ENCODE results near the gene ZDHHC3. TPM values are rescaled to one million over a fixed set of nuclear protein-coding genes. Genes with fewer than 3 reads are reported as not detected.

The ZDHHC3 gene, protein sequence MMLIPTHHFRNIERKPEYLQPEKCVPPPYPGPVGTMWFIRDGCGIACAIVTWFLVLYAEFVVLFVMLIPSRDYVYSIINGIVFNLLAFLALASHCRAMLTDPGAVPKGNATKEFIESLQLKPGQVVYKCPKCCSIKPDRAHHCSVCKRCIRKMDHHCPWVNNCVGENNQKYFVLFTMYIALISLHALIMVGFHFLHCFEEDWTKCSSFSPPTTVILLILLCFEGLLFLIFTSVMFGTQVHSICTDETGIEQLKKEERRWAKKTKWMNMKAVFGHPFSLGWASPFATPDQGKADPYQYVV
- 33.6 TPM for polyA plus RNA-seq

DNA sequence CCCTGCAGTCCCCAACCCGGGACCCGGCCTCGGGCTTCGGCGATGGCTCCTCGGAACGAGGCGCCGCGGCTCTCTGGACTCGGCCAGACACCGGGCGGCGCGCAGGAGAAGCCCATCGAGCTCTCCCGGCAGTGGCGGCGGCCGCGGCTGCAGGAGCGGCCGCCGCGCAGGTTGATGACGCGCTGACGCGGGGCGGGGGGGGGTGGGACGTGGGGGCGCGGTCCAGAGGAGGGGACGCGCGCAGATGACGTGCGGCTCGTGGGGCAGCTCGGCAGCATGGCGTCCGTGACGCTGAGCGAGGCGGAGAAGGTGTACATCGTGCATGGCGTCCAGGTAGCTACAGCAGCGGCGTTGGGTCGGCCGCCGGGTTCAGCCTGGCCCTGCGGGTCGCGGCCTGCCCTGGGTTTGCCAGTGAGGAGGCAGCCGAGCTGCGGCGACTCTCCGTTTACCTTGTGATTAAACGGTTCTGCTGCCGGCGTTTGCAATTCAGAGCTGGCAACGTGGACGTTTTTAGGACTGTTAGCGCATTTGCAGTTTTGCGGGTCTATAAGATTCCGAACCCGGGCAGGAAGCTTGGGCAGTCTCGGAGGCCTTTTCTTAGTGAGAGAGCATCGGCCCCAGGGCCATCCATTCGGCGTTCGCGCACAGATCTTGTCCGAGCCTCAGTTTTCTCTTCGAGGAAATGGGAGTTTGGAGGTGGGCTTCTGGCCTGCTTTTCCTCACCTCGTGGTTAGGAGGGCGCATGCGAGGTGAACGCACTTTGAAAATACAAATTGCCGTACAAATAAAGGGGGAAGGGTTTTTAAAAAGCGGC, at the start of gene ZDHHC3, which contains the start of gene EXOSC7:
TSS of gene ZDHHC3 (minus strand) at position 173 of the 814 bp plus-strand sequence. CDS start 16,738 bp downstream, outside the sequence.
TSS of gene EXOSC7 (plus strand) at position 243 of the 814 bp plus-strand sequence. CDS start at position 277, 34 bp downstream.
- Mint-ChIP-seq H3K9me3 (no peaks in the 10 kb centered on the region), H3K27ac (peak within 1 kb of the TSS; percentile 94 to 96 (median 95)), H3K27me3 (no peaks in the 10 kb centered on the region), H3K4me1 (peaks cover 33 to 58% (median 48%) of the 10 kb centered on the region in 3 donors), H3K36me3 (peaks cover 2% of the 10 kb centered on the region), H3K4me3 (peak within 1 kb of the TSS; percentile 92 to 99 (median 97))

DNA sequence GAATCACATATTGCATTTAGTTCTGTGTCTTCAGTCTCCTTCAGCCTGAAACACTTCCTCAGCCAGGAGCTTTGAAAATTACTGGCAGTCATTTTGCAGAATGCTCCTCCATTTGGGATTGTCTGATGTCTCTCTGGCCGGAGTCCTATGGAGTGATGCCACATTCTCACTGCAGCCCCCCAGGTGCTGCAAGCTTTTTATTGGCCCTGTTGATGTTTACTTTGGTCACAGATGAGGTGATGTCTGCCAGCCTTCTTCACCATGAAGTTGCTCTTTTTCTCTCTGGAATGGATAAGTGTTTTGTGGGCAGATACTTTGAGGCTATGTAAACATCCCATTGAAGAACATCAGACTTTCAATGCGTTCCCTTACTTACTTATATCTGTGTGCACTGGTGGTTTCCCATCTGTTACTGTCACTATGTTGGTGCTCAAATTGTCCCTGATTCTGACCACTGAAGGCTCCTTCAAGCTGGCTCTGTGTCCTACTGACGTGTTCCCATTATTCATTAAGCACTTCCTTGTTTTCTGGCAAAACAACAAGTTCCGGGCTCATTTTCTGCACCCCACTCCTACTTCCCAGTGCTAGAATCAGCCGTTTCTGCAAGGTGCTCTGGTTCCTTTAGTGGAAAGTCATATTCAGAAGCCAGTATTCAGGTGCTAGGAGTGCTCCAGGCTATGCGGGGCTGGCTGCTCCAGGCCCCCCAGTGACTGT, 48.7 kb upstream of the ZDHHC3 start:
- Mint-ChIP-seq H3K4me3 (no peak overlapping the region), H3K27me3 (peaks cover 12% of the 10 kb centered on the region), H3K4me1 (peaks cover 0 to 1% (median 1%) of the 10 kb centered on the region in 3 donors), H3K9me3 (no peaks in the 10 kb centered on the region), H3K27ac (no peak overlapping the region), H3K36me3 (no peaks in the 10 kb centered on the region)

DNA sequence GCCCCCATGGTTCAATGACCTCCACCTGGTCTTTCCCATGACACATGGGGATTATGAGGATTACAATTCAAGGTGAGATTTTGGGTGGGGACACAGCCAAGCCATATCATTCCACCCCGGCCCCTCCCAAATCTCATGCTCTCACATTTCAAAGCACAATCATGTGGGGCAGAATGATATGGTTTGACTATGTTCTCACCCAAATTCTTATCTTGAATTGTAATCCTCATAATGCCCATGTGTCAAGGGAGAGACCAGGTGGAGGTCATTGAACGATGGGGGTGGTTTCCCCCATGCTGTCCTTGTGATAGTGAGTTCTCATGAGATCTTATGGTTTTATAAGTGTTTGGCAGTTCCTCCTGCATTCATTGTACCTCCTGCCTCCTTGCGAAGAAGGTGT, 47.7 kb upstream of the ZDHHC3 start:
- H3K27me3 Mint-ChIP-seq, result peaks cover 4% of the 10 kb centered on the region
- H3K36me3 Mint-ChIP-seq, result peaks cover under 1% of the 10 kb centered on the region
- H3K9me3 Mint-ChIP-seq, result no peaks in the 10 kb centered on the region
- H3K27ac Mint-ChIP-seq, result no peak overlapping the region
- H3K4me1 Mint-ChIP-seq, result peaks cover 0 to 2% (median 1%) of the 10 kb centered on the region in 3 donors
- H3K4me3 Mint-ChIP-seq, result no peak overlapping the region

DNA sequence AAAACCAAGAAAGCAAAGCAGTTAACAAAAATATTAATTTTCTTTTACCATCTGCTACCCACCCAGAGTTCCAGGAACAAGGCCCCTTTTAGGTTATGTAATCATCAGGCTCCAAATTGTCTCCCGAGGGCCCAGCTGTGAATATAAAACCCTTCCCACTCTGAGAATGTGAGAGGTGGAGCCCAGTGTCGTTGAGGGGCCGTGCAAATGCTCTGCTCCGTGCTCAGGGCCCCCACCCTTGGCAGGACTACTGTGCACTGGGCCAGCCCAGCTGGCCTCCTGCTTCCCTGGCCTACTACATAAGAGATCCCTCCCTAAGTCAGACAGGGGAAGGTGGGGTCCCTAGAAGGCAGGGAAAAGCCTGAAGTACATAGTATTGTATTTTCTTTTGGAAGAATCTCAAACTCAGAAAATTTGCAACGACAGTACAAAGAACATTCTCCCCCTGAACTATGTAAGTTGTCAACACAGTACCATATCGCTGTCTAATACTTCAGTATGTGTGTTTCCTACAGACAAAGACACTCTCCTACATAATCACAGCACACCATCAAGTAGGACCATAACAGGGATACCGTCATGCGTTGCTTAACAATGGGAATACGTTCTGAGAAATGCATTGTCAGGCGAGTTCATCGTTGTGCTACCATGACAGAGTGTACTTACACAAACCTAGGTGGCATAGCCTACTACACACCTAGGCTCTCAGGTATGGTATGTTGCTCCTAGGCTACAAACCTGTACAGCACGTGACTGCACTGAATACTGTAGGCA, 45.7 kb upstream of the ZDHHC3 start:
- peaks cover 0 to 3% (median 1%) of the 10 kb centered on the region in 3 donors for H3K4me1 Mint-ChIP-seq
- H3K4me3 Mint-ChIP-seq, result no peak overlapping the region
- H3K36me3 Mint-ChIP-seq, result peaks cover 3% of the 10 kb centered on the region
- H3K27me3 Mint-ChIP-seq, result no peaks in the 10 kb centered on the region
- no peak overlapping the region for H3K27ac Mint-ChIP-seq
- H3K9me3 Mint-ChIP-seq, result no peaks in the 10 kb centered on the region

DNA sequence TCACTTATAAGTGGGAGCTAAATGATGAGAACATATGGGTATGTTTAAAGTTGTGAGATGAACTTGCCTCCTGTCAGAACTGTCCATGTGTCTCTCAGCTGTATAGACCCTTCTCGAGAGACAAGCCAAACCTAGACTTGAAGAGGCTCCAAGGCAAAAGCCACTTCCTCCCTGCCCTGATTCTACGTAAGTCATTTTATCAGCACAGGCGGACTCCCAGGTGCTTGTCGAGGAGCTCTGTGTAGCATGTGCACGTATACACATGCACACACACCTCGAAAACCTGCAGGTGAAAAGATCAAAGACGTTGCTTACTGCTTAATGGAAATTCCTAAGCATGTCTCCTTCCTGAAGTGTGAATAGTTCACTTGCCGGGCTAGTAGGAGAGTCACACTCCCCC, 44.6 kb upstream of the ZDHHC3 start:
- H3K36me3 Mint-ChIP-seq, result peaks cover 6% of the 10 kb centered on the region

DNA sequence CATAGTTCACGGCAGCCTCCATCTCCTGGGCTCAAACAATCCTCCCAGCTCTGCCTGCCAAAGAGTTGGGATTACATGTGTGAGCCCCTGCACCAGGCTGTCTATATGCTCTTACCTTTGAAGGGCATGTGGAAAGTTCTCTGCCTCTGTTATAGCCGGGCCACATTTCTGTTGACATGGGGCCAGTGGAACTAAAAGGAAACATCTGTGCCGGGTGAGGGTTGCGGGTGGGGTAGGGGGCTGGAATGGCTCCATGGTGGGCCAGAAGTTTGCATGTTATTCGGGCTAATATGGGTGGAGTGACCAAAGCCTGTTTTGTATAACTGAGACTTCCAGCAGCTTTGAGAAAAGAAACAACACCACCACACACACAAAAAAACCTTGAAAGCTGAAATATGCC, 41.8 kb upstream of the ZDHHC3 start:
- H3K27ac Mint-ChIP-seq, result no peak overlapping the region
- no peaks in the 10 kb centered on the region for H3K9me3 Mint-ChIP-seq
- H3K4me1 Mint-ChIP-seq, result peaks cover 0 to 3% (median 1%) of the 10 kb centered on the region in 3 donors
- H3K4me3 Mint-ChIP-seq, result no peak overlapping the region
- H3K36me3 Mint-ChIP-seq, result peaks cover 10% of the 10 kb centered on the region
- no peaks in the 10 kb centered on the region for H3K27me3 Mint-ChIP-seq

More for the DNA sequence above, 44.6 kb upstream of the ZDHHC3 start:
- H3K9me3 Mint-ChIP-seq, result no peaks in the 10 kb centered on the region
- H3K27ac Mint-ChIP-seq, result no peak overlapping the region
- peaks cover 0 to 3% (median 1%) of the 10 kb centered on the region in 3 donors for H3K4me1 Mint-ChIP-seq
- H3K27me3 Mint-ChIP-seq, result no peaks in the 10 kb centered on the region
- H3K4me3 Mint-ChIP-seq, result no peak overlapping the region

DNA sequence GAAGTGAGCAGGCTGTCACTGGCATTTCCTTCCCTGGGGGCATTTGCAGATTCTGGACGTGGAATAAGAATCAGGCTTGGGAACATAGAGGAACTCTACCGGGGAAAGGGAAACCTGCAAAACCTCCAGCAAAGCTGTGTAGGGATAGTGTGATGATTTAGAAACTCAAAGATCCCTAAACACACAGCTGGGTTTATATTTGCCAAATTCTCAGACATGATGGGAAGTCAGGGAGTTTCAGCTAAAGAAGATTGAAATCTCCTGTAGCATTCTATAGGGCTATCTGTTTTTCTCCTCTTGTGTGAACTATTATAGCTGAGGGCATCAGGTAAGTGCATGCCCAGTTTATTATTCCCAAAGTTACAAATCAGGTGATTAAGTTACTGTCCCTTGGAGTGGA, 40.9 kb upstream of the ZDHHC3 start:
- H3K4me1 Mint-ChIP-seq, result peaks cover 3 to 5% (median 3%) of the 10 kb centered on the region in 3 donors
- no peak overlapping the region for H3K4me3 Mint-ChIP-seq
- peaks cover 13% of the 10 kb centered on the region for H3K36me3 Mint-ChIP-seq
- H3K27me3 Mint-ChIP-seq, result no peaks in the 10 kb centered on the region
- H3K9me3 Mint-ChIP-seq, result no peaks in the 10 kb centered on the region
- peak overlapping the region in 1 of 3 donors; percentile 49 for H3K27ac Mint-ChIP-seq

DNA sequence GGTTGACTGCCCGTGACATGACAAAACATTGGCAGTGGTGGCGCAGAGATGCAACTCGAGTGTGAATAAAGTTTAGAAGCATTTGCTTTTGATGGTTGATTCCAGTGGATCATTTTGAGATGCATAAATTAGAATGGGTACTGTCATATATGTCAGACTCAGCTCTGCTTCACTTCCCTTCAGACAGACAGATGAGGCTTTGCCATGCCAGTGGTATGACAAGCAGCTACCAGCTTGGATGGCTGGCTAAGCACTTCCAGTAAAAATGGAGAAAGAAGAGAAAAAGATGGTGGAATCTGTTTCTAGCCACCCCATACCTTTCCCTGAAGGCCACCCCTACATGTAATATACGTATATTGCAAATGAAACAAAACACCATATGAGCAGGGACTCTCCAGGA, 36.6 kb upstream of the ZDHHC3 start:
- Mint-ChIP-seq H3K4me1 (peaks cover 4 to 15% (median 6%) of the 10 kb centered on the region in 3 donors), H3K27ac (no peak overlapping the region), H3K4me3 (no peak overlapping the region), H3K36me3 (peaks cover 11% of the 10 kb centered on the region), H3K27me3 (no peaks in the 10 kb centered on the region), H3K9me3 (no peaks in the 10 kb centered on the region)

DNA sequence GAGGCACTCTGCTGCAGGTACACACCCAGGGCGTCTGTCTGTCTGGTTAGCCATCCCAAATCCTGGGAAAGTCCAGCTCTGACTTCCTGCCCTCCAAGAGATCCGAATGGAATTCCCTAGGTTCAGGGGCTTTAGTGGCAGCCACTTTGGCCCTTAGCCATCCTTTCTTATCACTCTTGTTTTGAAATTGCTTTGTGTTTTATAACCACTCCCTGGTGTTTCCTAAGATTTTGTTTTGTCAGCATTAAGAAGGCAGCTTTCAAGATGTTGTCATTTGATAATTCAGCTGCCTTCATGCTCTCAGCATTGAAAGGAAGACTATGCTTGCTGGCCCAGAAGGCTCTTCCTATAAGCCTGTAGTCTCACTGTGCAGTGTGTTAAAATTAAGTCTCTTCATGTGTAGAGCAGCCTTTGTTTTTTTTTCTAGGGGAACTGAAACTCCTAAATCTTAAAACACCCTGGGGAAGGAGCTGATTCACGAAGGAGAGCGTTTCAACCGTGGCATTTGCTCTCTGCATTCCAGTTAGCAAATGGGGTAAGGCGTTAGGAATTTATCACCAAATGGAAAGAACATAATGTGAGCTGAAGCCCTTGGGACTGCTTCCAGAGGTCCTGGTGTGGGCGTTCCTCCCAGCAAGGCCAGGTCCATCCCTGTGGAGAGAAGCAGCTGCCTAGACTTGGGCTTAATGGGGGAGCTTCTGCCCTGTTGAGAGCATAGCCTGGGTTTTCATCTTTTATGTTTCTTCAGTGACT, 36.0 kb upstream of the ZDHHC3 start:
- Mint-ChIP-seq H3K27me3 (no peaks in the 10 kb centered on the region), H3K36me3 (peaks cover 12% of the 10 kb centered on the region), H3K4me1 (peaks cover 4 to 15% (median 6%) of the 10 kb centered on the region in 3 donors), H3K9me3 (no peaks in the 10 kb centered on the region), H3K27ac (no peak overlapping the region), H3K4me3 (no peak overlapping the region)

DNA sequence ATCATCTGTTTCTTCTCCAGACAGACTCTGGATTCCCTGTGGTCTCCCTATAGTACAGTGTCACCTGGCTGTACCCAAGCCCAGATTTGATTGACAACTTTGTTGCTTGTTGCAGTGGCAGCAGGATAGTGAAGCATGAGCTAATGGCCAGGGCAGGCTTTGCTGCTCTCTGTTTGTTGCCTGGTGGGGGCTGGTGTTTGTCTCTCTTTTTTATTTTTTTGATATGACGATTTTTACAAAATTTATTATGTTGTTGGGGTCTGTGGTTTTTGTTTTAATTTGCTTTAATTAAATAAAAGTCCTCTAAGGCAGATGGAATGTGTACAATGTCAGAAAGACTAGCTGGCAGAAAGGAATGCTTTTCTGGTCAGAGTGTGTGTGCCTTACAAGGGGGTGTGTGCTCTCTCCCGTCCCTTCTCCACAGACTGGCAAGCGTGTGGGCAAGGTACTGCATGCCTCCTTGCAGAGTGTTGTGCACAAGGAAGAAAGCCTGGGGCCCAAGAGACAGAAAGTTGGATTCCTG, 34.9 kb upstream of the ZDHHC3 start:
- H3K36me3 Mint-ChIP-seq, result peaks cover 9% of the 10 kb centered on the region
- peaks cover 4 to 15% (median 6%) of the 10 kb centered on the region in 3 donors for H3K4me1 Mint-ChIP-seq
- H3K4me3 Mint-ChIP-seq, result no peak overlapping the region
- H3K9me3 Mint-ChIP-seq, result no peaks in the 10 kb centered on the region
- no peak overlapping the region for H3K27ac Mint-ChIP-seq
- H3K27me3 Mint-ChIP-seq, result no peaks in the 10 kb centered on the region

DNA sequence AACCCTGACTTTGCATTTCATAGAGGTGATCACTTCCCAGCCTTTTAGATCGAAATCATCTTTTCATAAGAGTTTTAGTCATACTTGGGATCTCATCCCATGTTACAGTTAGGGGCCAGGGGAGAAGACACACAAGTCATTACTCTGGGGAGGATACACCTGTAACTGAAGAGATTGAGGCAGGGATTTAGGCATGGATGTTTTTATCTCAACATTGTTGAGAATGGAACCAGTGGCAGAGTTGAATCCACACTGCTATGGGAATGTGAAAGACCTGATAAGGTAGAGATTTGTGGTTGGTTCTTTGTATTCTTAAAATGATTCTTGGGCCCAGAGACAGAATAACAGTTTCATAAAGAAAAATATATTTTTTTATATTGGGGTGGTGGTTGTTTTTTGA, 33.9 kb upstream of the ZDHHC3 start:
- no peaks in the 10 kb centered on the region for H3K27me3 Mint-ChIP-seq
- H3K36me3 Mint-ChIP-seq, result peaks cover 10% of the 10 kb centered on the region
- peaks cover 0 to 2% (median 0%) of the 10 kb centered on the region in 3 donors for H3K9me3 Mint-ChIP-seq
- no peak overlapping the region for H3K27ac Mint-ChIP-seq
- peaks cover 4 to 15% (median 6%) of the 10 kb centered on the region in 3 donors for H3K4me1 Mint-ChIP-seq
- no peak overlapping the region for H3K4me3 Mint-ChIP-seq

DNA sequence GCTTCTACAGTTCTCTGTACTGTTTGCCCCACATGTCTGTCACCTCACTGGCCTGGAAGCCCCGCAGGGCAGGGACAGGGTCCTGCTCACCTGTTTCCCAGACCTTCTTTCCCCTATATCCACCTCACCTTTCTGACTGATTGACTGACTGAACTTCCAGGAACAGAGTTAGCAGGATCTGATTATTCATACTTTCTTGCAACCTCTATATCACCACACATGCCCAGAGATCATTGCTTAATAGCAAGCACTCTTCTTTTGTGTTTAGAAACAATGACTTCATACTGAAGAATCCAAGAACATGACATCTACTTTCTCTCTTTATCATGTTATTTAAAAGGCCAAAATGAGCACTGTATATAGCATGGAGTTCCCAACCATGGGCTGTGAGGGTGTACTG, 32.1 kb upstream of the ZDHHC3 start:
- Mint-ChIP-seq H3K27ac (no peak overlapping the region), H3K4me1 (peaks cover 5 to 15% (median 6%) of the 10 kb centered on the region in 3 donors), H3K9me3 (peaks cover 0 to 4% (median 2%) of the 10 kb centered on the region in 3 donors), H3K36me3 (peaks cover 16% of the 10 kb centered on the region), H3K4me3 (no peak overlapping the region), H3K27me3 (no peaks in the 10 kb centered on the region)

DNA sequence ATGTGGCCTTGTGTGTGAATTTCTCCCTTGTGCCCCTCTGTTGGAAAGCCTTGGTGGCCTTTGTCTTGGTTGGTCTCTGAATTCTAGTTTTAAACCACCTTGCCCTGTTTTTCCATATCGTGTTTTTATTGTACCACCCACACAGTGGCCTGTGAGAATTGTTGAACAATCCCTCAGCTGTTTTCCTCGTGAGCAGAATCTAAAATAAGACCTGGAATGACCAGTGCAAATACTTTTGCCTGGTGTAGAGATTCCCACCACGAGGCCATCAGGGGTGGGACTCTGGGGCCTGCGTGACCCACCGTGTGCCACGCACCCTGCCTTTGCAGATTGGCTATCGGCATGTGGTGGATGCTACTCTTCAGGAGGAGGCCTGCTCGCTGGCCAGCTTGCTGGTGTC, 31.1 kb upstream of the ZDHHC3 start:
- Mint-ChIP-seq H3K27me3 (no peaks in the 10 kb centered on the region), H3K4me3 (no peak overlapping the region), H3K36me3 (peaks cover 15% of the 10 kb centered on the region), H3K4me1 (peaks cover 5 to 14% (median 5%) of the 10 kb centered on the region in 3 donors), H3K9me3 (peaks cover 0 to 4% (median 2%) of the 10 kb centered on the region in 3 donors), H3K27ac (peak overlapping the region in 1 of 3 donors; percentile 77)

Measured in IgD-negative memory B cell (primary cell).